DOHH2 (cell line): Measurements from ENCODE around the gene KCNH6.

ENCODE experiments used
- CTCF ChIP-seq: fragments of 200-600 bp; sonication (generic); IDR thresholded peaks from one replicate; pipeline ENCODE4 v1.5.1; 2014; ENCODE audit warnings: antibody characterized with exemption, mild to moderate bottlenecking, low read depth, low read length; ENCODE audit not compliant: poor library complexity, severe bottlenecking
- EZH2phosphoT487 ChIP-seq: fragments of 200-600 bp; sonication (generic); IDR thresholded peaks from 2 replicates; pipeline ENCODE4 v1.6.1; 2017; ENCODE audit warnings: borderline replicate concordance, mild to moderate bottlenecking, antibody characterized with exemption, low read length, moderate library complexity, mixed read lengths

GRCh38 chr17:63483655-63484575, 39.2 kb upstream of the KCNH6 start:
- TF ChIP-seq CTCF (no peak), EZH2phosphoT487 (no peak)
